ENCODE results near the gene KIF2C.
A peak's percentile ranks its signal among the peaks of the same experiment; 100 is the strongest.

KIF2C gene

GRCh38 chr1:44759077-44759476, 19.4 kb downstream of the KIF2C start:
- TF ChIP-seq TCF12 (IDR thresholded peaks at IDR 0.05; ENCODE audit: low read depth) (no peak), FOXM1 (IDR thresholded peaks at IDR 0.05; ENCODE audit: borderline replicate concordance, low read depth) (no peak), TAF1 (IDR thresholded peaks at IDR 0.05; ENCODE audit: low read depth) (no peak), CEBPB (IDR thresholded peaks at IDR 0.05) (no peak), EP300 (IDR thresholded peaks at IDR 0.05; ENCODE audit: borderline replicate concordance) (no peak), CREB1 (IDR thresholded peaks at IDR 0.05; ENCODE audit: low read depth) (no peak), NFIC (IDR thresholded peaks at IDR 0.05) (no peak), YY1 (IDR thresholded peaks at IDR 0.05; ENCODE audit: low read depth) (no peak), EGR1 (IDR thresholded peaks at IDR 0.05) (no peak), TEAD4 (IDR thresholded peaks at IDR 0.05) (no peak), MAX (IDR thresholded peaks at IDR 0.05) (no peak), USF1 (IDR thresholded peaks at IDR 0.05) (no peak), ZBTB7A (IDR thresholded peaks at IDR 0.05; ENCODE audit: low read depth) (no peak)
- TF ChIP-seq, protein P1, sequence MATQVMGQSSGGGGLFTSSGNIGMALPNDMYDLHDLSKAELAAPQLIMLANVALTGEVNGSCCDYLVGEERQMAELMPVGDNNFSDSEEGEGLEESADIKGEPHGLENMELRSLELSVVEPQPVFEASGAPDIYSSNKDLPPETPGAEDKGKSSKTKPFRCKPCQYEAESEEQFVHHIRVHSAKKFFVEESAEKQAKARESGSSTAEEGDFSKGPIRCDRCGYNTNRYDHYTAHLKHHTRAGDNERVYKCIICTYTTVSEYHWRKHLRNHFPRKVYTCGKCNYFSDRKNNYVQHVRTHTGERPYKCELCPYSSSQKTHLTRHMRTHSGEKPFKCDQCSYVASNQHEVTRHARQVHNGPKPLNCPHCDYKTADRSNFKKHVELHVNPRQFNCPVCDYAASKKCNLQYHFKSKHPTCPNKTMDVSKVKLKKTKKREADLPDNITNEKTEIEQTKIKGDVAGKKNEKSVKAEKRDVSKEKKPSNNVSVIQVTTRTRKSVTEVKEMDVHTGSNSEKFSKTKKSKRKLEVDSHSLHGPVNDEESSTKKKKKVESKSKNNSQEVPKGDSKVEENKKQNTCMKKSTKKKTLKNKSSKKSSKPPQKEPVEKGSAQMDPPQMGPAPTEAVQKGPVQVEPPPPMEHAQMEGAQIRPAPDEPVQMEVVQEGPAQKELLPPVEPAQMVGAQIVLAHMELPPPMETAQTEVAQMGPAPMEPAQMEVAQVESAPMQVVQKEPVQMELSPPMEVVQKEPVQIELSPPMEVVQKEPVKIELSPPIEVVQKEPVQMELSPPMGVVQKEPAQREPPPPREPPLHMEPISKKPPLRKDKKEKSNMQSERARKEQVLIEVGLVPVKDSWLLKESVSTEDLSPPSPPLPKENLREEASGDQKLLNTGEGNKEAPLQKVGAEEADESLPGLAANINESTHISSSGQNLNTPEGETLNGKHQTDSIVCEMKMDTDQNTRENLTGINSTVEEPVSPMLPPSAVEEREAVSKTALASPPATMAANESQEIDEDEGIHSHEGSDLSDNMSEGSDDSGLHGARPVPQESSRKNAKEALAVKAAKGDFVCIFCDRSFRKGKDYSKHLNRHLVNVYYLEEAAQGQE (IDR thresholded peaks at IDR 0.05; ENCODE audit: low read depth) = no peak

GRCh38 chr1:44760876-44761275, 21.2 kb downstream of the KIF2C start:
- TF ChIP-seq TCF12 (IDR thresholded peaks at IDR 0.05; ENCODE audit: low read depth) (no peak), TEAD4 (IDR thresholded peaks at IDR 0.05) (no peak), NFIC (IDR thresholded peaks at IDR 0.05) (no peak), YY1 (IDR thresholded peaks at IDR 0.05; ENCODE audit: low read depth) (no peak)

DNA sequence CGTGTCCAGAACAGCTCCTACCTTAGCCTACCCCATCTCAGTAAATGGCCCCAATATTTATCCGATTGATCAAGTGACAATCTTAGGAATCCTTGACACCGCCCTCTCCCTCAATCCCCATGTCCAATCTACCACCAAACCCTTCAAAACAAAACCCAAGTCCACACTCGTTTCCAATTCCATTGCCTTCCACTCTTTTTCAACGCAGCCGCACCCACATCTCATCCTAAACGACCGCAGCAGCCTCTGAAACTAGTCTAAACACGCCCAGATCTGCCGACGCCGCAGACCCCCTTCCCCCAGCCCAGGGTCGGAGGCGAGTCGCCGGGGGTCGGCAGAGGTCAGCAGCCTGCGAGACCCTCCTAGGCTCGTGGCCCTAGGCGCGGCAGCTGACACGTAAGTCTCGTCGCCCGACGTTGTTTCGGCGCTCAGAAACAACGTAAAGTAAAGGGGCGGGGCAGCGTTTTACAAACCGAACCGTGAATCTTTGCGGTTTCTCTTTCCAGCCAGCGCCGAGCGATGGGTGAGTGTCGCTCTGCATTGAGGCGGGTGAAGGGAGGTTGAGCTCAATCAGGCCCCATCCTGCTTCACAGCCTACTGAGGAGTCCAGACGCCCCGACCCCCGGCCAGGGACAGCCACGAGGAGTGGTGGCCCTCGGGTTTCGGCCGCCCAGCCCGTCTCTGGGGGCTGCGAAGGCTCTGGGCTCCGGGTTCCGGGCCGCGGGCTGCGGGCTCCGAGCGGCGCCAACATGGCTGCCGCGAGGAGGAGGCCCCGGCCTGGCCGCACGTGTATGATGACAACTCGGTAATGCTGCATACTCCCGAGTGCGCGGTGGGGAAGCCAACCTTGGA, 35.7 kb downstream of the KIF2C start, which contains the start of gene RPS8:
RPS8 (plus strand) TSS at position 463 of the 852 bp plus-strand sequence; CDS start at position 520, 57 bp downstream.
- TF ChIP-seq CREB1 (IDR thresholded peaks at IDR 0.05; ENCODE audit: low read depth) (peak; percentile 99), TCF12 (IDR thresholded peaks at IDR 0.05; ENCODE audit: low read depth) (peak; percentile 54; the same call in 1 of the 2 replicates), NFIC (IDR thresholded peaks at IDR 0.05) (peak; percentile 26; the same call in 1 of the 2 replicates), ZBTB7A (IDR thresholded peaks at IDR 0.05; ENCODE audit: low read depth) (peak; percentile 98), USF1 (IDR thresholded peaks at IDR 0.05) (peak; percentile 52), EGR1 (IDR thresholded peaks at IDR 0.05) (no peak), TAF1 (IDR thresholded peaks at IDR 0.05; ENCODE audit: low read depth) (peak; percentile 99), MAX (IDR thresholded peaks at IDR 0.05) (peak; percentile 89), EP300 (IDR thresholded peaks at IDR 0.05; ENCODE audit: borderline replicate concordance) (no peak; the same call in 1 of the 2 replicates), CEBPB (IDR thresholded peaks at IDR 0.05) (no peak), YY1 (IDR thresholded peaks at IDR 0.05; ENCODE audit: low read depth) (peak; percentile 79), FOXM1 (IDR thresholded peaks at IDR 0.05; ENCODE audit: borderline replicate concordance, low read depth) (peak; percentile 91)
- TF ChIP-seq, protein P1 (IDR thresholded peaks at IDR 0.05; ENCODE audit: low read depth) = no peak

- no peak for TF ChIP-seq TAF1 (IDR thresholded peaks at IDR 0.05; ENCODE audit: low read depth)
- TF ChIP-seq CEBPB (IDR thresholded peaks at IDR 0.05) = no peak
- no peak for TF ChIP-seq USF1 (IDR thresholded peaks at IDR 0.05)
- no peak for TF ChIP-seq CREB1 (IDR thresholded peaks at IDR 0.05; ENCODE audit: low read depth)
- no peak for TF ChIP-seq RAD21 (IDR thresholded peaks at IDR 0.05; ENCODE audit: low read depth)
- no peak for TF ChIP-seq EP300 (IDR thresholded peaks at IDR 0.05; ENCODE audit: borderline replicate concordance)
- TF ChIP-seq TEAD4 (IDR thresholded peaks at IDR 0.05) = no peak
- no peak for TF ChIP-seq TCF12 (IDR thresholded peaks at IDR 0.05; ENCODE audit: low read depth)
- no peak for TF ChIP-seq FOXM1 (IDR thresholded peaks at IDR 0.05; ENCODE audit: borderline replicate concordance, low read depth)
- TF ChIP-seq YY1 (IDR thresholded peaks at IDR 0.05; ENCODE audit: low read depth) = no peak
- no peak for TF ChIP-seq EGR1 (IDR thresholded peaks at IDR 0.05)
- no peak for TF ChIP-seq NFIC (IDR thresholded peaks at IDR 0.05)
- TF ChIP-seq, protein P1 (IDR thresholded peaks at IDR 0.05; ENCODE audit: low read depth) = no peak
- no peak for TF ChIP-seq MAX (IDR thresholded peaks at IDR 0.05)
- no peak for TF ChIP-seq ZBTB7A (IDR thresholded peaks at IDR 0.05; ENCODE audit: low read depth)
Observed at GRCh38 chr1:44775930-44776729, 36.5 kb downstream of the KIF2C start.
